Right lobe of liver (tissue), 6 donors: ENCODE data around the gene RNPEP. TPM values are rescaled to one million over a fixed set of nuclear protein-coding genes. Genes with fewer than 3 reads are reported as not detected.
A peak's percentile ranks its signal among the peaks of the same experiment; 100 is the strongest.

ENCODE experiments used
- ATAC-seq, 4 donors: fragments of 200-7000 bp; cut with Tn5 transposase; one replicate each; pipeline ENCODE4 v1.9.1; 2020; ENCODE audit warnings: mild to moderate bottlenecking in 4 of 4, moderate library complexity in 4 of 4
- DNase-seq, 3 donors: peaks; one replicate each; pipeline ENCODE4 v3.0.0-alpha.2; 2020
- H3K27ac ChIP-seq, 3 donors: fragments of 200-600 bp; one replicate each; pipeline ENCODE4 v1.8.0; 2022
- H3K27me3 ChIP-seq, 2 donors: fragments of 200-600 bp; one replicate each; pipeline ENCODE4 v1.8.0; 2022
- H3K36me3 ChIP-seq, 4 donors: fragments of 200-600 bp; sonication (generic) in 1 of 4; one replicate each; pipeline versions ENCODE4 v1.5.1 to v1.8.0; 2017 to 2022; ENCODE audit warnings: control low read depth in 1 of 4
- H3K4me1 ChIP-seq, 4 donors: fragments of 200-600 bp; sonication (generic) in 1 of 4; one replicate each; pipeline versions ENCODE4 v1.5.1 to v1.8.0; 2017 to 2022; ENCODE audit warnings: control low read depth in 1 of 4
- H3K4me3 ChIP-seq, 3 donors: fragments of 200-600 bp; one replicate each; pipeline ENCODE4 v1.8.0; 2022
- H3K9me3 ChIP-seq, 4 donors: fragments of 200-600 bp; sonication (generic) in 1 of 4; one replicate each; pipeline versions ENCODE4 v1.5.1 to v1.8.0; 2017 to 2022; ENCODE audit warnings: control low read depth in 1 of 4
- POLR2A ChIP-seq: fragments of 450-650 bp; IDR thresholded peaks from one replicate; pipeline ENCODE4 v1.6.1; 2017; ENCODE audit warnings: antibody characterized with exemption, mild to moderate bottlenecking
- WGBS: methylation state at CpG from one replicate; pipeline ENCODE4 v1.1.6; 2018; ENCODE audit warnings: low coverage, low lambda C conversion rate; ENCODE audit not compliant: insufficient coverage; ENCODE audit errors: missing lambda C conversion rate; 5-methylcytosine and 5-hydroxymethylcytosine counted together
- intact Hi-C, 2 donors: fragments of 100-400 bp; cut with DNase I; formaldehyde crosslinking; loops; one replicate each; pipeline versions ENCODE4 v1.11.2 to v1.14.1; 2022
- total RNA-seq, 6 experiments: library from RNA; depleted of rRNA in 2 of 6; stranded (reverse); fragments of >200 nt in 2 of 6; fragmentation: NEBNext Ultra II Directional in 3 of 6; extraction: Animal tissue kit (Norgen Biotek cat#: 25700) in 3 of 6; gene quantifications; one replicate each; pipeline versions ENCODE4 v1.1.0 to v1.2.4, GENCODE V29; 2016 to 2023
- TF ChIP-seq, protein P1 (sequence below), 4 donors: fragments of 200-600 bp in 3 of 4; fragments of 450-650 bp in 1 of 4; IDR thresholded peaks; one replicate each; pipeline versions ENCODE4 v1.5.1 to v1.8.0; 2016 to 2022; ENCODE audit warnings: antibody characterized with exemption in 4 of 4, mild to moderate bottlenecking in 2 of 4
- donor health status: DM: no; HTN: yes; CAD: no.
- donor health status: DM: no; HTN: no; CAD: no.
- donor health status: DM: no; HTN: no; CAD: no.
- donor health status: DM: no; HTN: yes; CAD: no.
- donor health status: DM: no; HTN: yes; CAD: no.

The RNPEP gene
- total RNA-seq, 6 experiments from 2014 or later: 28.9 to 51.5 (median 41.3) TPM

DNA sequence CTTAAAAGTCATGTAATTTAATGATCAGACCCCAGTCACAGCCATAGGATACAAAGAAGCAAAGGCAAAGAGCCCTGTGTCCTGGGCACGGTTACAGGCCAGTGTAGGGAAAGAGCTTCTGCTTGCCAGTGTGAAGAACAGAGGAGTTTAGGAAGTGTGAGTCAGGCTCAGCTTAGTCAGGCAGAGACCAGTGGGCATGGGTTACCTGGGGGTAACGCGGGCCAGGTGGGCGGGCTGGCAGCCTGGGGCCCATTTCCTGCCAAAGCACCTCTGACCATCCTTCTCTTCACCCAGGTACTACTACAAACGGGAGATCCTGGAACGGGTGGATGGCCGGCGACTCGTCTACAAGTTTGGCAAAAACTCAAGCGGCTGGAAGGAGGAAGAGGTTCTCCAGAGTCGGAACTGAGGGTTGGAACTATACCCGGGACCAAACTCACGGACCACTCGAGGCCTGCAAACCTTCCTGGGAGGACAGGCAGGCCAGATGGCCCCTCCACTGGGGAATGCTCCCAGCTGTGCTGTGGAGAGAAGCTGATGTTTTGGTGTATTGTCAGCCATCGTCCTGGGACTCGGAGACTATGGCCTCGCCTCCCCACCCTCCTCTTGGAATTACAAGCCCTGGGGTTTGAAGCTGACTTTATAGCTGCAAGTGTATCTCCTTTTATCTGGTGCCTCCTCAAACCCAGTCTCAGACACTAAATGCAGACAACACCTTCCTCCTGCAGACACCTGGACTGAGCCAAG is 32.6 kb downstream of the RNPEP start:
- no peaks in the 10 kb centered on the region for H3K9me3 ChIP-seq
- WGBS: 68% methylated on average over 9 of the region's 17 CpGs

DNA sequence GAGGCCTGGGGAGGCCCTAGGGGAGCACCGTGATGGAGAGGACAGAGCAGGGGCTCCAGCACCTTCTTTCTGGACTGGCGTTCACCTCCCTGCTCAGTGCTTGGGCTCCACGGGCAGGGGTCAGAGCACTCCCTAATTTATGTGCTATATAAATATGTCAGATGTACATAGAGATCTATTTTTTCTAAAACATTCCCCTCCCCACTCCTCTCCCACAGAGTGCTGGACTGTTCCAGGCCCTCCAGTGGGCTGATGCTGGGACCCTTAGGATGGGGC is 33.2 kb downstream of the RNPEP start:
- H3K4me3 ChIP-seq: no peak overlapping the region
- no peak for DNase-seq
- no CpG with 5 or more reads among the region's 3 CpGs for WGBS
- TF ChIP-seq, protein P1, sequence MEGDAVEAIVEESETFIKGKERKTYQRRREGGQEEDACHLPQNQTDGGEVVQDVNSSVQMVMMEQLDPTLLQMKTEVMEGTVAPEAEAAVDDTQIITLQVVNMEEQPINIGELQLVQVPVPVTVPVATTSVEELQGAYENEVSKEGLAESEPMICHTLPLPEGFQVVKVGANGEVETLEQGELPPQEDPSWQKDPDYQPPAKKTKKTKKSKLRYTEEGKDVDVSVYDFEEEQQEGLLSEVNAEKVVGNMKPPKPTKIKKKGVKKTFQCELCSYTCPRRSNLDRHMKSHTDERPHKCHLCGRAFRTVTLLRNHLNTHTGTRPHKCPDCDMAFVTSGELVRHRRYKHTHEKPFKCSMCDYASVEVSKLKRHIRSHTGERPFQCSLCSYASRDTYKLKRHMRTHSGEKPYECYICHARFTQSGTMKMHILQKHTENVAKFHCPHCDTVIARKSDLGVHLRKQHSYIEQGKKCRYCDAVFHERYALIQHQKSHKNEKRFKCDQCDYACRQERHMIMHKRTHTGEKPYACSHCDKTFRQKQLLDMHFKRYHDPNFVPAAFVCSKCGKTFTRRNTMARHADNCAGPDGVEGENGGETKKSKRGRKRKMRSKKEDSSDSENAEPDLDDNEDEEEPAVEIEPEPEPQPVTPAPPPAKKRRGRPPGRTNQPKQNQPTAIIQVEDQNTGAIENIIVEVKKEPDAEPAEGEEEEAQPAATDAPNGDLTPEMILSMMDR (IDR thresholded peaks at IDR 0.05): no peak
- no peaks in the 10 kb centered on the region for H3K9me3 ChIP-seq
- no peak for ATAC-seq
- intact Hi-C loops: loop anchor here in 1 of 2 donors (5.0 kb wide), 1 partner anchor 92 kb away; no protein-coding TSS in a partner anchor
- H3K27me3 ChIP-seq: no peaks in the 10 kb centered on the region
- peaks cover 0 to 43% (median 15%) of the 10 kb centered on the region in 4 donors for H3K36me3 ChIP-seq
- H3K27ac ChIP-seq: peak overlapping the region in 1 of 3 donors; percentile 16
- H3K4me1 ChIP-seq: peaks cover 0 to 63% (median 10%) of the 10 kb centered on the region in 4 donors

More for the DNA sequence above, 32.6 kb downstream of the RNPEP start:
- intact Hi-C loops: loop anchor here in 1 of 2 donors (5.0 kb wide), 1 partner anchor 92 kb away; no protein-coding TSS in a partner anchor
- no peaks in the 10 kb centered on the region for H3K27me3 ChIP-seq
- peak in 1 of 4 donors; percentile 0 for ATAC-seq
- DNase-seq: no peak
- peak overlapping the region in 1 of 3 donors; percentile 22 for H3K27ac ChIP-seq
- peaks cover 0 to 63% (median 10%) of the 10 kb centered on the region in 4 donors for H3K4me1 ChIP-seq
- no peak for TF ChIP-seq POLR2A
- TF ChIP-seq, protein P1 (IDR thresholded peaks at IDR 0.05): no peak
- peaks cover 0 to 43% (median 15%) of the 10 kb centered on the region in 4 donors for H3K36me3 ChIP-seq
- H3K4me3 ChIP-seq: no peak overlapping the region

DNA sequence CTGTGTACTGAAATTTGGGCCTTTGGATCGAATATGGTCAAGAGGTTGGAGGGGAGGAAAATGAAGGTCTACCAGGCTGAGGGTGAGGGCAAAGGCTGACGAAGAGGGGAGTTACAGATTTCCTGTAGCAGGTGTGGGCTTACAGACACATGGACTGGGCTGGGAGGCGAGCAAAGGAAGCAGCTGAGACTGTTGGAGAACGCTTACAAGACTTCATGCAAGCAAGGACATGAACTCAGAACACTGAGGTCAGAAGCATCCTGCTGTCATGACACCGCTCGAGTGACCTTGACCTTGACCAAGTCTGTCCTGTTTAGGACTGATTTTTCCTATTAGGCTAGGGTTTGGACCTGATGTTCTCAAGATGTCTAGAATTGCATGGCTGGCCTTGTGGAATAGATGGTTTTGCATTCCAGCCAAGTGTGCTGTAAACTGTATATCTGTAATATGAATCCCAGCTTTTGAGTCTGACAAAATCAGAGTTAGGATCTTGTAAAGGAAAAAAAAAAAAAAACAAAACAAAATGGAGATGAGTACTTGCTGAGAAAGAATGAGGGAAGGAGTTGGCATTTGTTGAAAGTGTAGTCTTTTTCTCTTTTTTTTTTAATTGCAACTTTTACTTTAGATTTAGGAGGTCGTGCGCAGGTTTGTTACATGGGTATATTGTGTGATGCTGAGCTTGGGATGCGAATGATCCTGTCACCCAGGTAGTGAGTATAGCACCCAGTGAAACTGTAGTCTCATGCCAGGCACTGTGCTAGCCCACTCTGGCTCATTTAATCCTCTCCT is 33.8 kb downstream of the RNPEP start:
- ATAC-seq (no peak), DNase-seq (no peak)
- Histone ChIP-seq H3K9me3 (no peaks in the 10 kb centered on the region), H3K36me3 (peaks cover 0 to 43% (median 15%) of the 10 kb centered on the region in 4 donors), H3K4me3 (no peak overlapping the region), H3K27ac (peak overlapping the region in 1 of 3 donors; percentile 16), H3K27me3 (no peaks in the 10 kb centered on the region), H3K4me1 (peaks cover 0 to 63% (median 10%) of the 10 kb centered on the region in 4 donors)
- WGBS: 66% methylated on average over 7 of the region's 9 CpGs
- TF ChIP-seq, protein P1 (IDR thresholded peaks at IDR 0.05): no peak
- no peak for TF ChIP-seq POLR2A
- intact Hi-C loops: loop anchor here in 1 of 2 donors (5.0 kb wide), 1 partner anchor 91 kb away; no protein-coding TSS in a partner anchor

DNA sequence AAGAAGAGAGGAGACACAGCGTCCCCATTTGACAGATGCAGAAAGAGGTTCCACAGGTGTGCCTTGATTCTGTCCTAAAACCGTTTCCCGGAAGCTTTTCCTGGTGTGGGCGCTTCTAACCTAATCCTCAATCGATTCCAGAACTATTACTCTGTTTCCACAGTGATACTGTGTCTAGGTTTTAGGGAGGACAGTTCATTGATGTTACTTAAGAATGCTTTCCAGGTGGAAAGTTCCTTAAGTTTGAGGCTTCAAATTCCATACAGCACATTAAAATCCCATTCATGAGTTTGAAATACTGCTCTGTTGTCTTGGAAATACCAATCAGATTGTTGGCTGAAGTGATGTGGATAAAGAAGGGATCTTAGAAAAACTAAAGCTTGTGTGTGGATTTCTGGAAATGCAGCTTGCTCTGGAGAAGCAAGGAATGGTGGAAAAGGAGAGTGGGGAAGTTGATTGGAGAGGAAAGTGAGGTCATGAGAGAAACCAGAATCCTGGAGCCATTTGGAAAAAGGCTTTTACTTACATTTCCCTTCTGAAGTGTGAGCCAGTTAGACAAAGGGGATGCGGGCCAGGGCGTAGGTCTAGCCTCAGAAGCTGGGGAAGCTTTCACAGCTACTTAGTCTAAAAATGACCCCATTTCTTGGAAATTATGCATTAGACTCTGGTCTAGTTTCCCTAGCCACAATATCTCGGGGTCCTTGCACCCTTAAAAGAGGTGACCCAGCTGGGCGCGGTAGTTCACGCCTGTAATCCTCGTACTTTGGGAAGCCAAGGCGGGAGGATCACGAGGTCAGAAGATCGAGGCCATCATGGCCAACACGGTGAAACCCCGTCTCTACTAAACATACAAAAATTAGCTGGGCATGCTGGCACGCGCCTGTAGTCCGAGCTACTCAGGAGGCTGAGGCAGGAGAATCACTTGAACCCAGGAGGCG is 34.6 kb downstream of the RNPEP start:
- Histone ChIP-seq H3K27ac (peak overlapping the region; percentile 73 to 94 (median 89)), H3K4me1 (peaks cover 0 to 58% (median 8%) of the 10 kb centered on the region in 4 donors), H3K36me3 (peaks cover 0 to 41% (median 15%) of the 10 kb centered on the region in 4 donors), H3K27me3 (no peaks in the 10 kb centered on the region), H3K9me3 (no peaks in the 10 kb centered on the region), H3K4me3 (no peak overlapping the region)
- ATAC-seq: no peak
- WGBS: 64% methylated on average over 11 of the region's 21 CpGs
- DNase-seq: peak in 1 of 3 donors; percentile 64
- intact Hi-C loops: loop anchor here in 1 of 2 donors (5.0 kb wide), 1 partner anchor 90 kb away; no protein-coding TSS in a partner anchor
- TF ChIP-seq, protein P1 (IDR thresholded peaks at IDR 0.05): no peak
- TF ChIP-seq POLR2A: no peak
